ENCODE results near the gene CHMP1A. TPM values are rescaled to one million over a fixed set of nuclear protein-coding genes. Genes with fewer than 3 reads are reported as not detected.
A peak's percentile ranks its signal among the peaks of the same experiment; 100 is the strongest.

The CHMP1A gene
- total RNA-seq, 1 donor: 110 TPM

DNA sequence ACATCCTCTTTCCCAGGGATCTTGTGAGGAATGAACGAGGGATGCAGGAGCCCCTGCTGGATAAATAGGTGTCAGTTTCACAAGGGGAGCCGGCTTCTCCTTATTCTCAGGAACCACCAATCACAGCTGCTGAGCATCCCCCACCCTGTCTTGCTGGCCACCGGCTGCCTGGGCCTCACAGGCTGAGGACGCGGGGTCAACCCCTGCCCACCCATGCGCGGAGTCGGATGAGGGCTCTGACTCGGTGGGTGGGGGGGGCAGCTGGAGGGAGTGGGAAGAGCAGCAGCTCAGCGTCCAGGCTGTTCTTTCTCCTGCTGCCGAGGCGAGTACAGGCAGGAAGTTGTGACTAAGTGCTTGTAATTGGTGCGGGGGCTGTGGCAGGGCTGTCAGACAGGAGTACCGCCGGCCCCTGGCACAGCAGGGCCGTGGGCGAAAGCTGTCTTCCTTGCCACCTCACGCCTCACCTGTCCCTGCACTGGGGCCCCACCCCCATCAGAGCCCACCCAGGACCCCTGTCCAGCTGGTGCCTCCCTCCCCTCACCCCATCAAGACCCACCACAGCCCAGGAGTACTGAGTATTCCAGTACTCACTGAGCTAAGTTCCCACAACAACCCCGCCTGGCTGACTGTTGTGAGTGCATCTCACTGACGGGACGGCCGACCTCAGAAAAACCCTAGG is 55.1 kb downstream of the CHMP1A start:
- no peaks in the 10 kb centered on the region for H3K27me3 ChIP-seq (ENCODE audit: insufficient read depth, low read length)
- peak overlapping the region; percentile 72 for H3K4me2 ChIP-seq (ENCODE audit: insufficient read depth, low read length)
- no peaks in the 10 kb centered on the region for H3K9me3 ChIP-seq (ENCODE audit: low read depth, low read length)
- peak; percentile 100 for DNase-seq (ENCODE audit: insufficient read length, low spot score, missing footprints)
- H3K4me1 ChIP-seq (ENCODE audit: insufficient read depth, low read length): peaks cover 15% of the 10 kb centered on the region
- no peaks in the 10 kb centered on the region for H3K36me3 ChIP-seq (ENCODE audit: insufficient read depth, low read length)
- H4K20me1 ChIP-seq (ENCODE audit: insufficient read depth, low read length): no peaks in the 10 kb centered on the region
- no peaks in the 10 kb centered on the region for H3K79me2 ChIP-seq (ENCODE audit: insufficient read depth, low read length)
- peak overlapping the region; percentile 52 for H3K4me3 ChIP-seq (ENCODE audit: insufficient read depth, low read length)
- TF ChIP-seq, protein P1, sequence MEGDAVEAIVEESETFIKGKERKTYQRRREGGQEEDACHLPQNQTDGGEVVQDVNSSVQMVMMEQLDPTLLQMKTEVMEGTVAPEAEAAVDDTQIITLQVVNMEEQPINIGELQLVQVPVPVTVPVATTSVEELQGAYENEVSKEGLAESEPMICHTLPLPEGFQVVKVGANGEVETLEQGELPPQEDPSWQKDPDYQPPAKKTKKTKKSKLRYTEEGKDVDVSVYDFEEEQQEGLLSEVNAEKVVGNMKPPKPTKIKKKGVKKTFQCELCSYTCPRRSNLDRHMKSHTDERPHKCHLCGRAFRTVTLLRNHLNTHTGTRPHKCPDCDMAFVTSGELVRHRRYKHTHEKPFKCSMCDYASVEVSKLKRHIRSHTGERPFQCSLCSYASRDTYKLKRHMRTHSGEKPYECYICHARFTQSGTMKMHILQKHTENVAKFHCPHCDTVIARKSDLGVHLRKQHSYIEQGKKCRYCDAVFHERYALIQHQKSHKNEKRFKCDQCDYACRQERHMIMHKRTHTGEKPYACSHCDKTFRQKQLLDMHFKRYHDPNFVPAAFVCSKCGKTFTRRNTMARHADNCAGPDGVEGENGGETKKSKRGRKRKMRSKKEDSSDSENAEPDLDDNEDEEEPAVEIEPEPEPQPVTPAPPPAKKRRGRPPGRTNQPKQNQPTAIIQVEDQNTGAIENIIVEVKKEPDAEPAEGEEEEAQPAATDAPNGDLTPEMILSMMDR (IDR thresholded peaks at IDR 0.05; ENCODE audit: extremely low read depth, low read depth, low read length): no peak
- H3K27ac ChIP-seq (ENCODE audit: low read depth, low read length): peak overlapping the region; percentile 92
- H2AFZ ChIP-seq (ENCODE audit: low read length): peak overlapping the region; percentile 65

DNA sequence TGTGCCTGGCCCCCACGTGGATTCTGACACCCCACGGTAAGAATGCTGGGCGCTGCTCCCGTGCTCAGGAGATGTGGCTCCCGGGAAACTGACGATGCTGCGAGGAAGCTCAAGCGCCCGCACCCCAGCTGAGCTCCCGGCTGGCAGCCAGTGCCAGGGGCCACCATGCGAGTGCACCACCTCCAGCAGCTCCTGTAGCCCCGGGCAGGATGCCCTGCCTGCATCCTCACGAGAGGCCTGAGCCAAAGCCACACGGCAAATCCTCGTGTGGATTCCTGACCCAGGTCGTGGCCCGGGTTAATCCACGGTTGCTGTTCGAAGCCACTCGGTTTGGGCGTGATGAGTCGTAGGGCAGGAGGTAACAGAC is 55.6 kb downstream of the CHMP1A start:
- Histone ChIP-seq H2AFZ (ENCODE audit: low read length) (peak overlapping the region; percentile 65), H3K79me2 (ENCODE audit: insufficient read depth, low read length) (no peaks in the 10 kb centered on the region), H3K36me3 (ENCODE audit: insufficient read depth, low read length) (no peaks in the 10 kb centered on the region), H3K9me3 (ENCODE audit: low read depth, low read length) (no peaks in the 10 kb centered on the region), H3K27ac (ENCODE audit: low read depth, low read length) (peak overlapping the region; percentile 92), H3K4me3 (ENCODE audit: insufficient read depth, low read length) (peak overlapping the region; percentile 52), H3K27me3 (ENCODE audit: insufficient read depth, low read length) (no peaks in the 10 kb centered on the region), H4K20me1 (ENCODE audit: insufficient read depth, low read length) (no peaks in the 10 kb centered on the region), H3K4me1 (ENCODE audit: insufficient read depth, low read length) (peaks cover 15% of the 10 kb centered on the region), H3K4me2 (ENCODE audit: insufficient read depth, low read length) (peak overlapping the region; percentile 72)
- TF ChIP-seq, protein P1 (IDR thresholded peaks at IDR 0.05; ENCODE audit: extremely low read depth, low read depth, low read length): no peak
- DNase-seq (ENCODE audit: insufficient read length, low spot score, missing footprints): peak; percentile 94

DNA sequence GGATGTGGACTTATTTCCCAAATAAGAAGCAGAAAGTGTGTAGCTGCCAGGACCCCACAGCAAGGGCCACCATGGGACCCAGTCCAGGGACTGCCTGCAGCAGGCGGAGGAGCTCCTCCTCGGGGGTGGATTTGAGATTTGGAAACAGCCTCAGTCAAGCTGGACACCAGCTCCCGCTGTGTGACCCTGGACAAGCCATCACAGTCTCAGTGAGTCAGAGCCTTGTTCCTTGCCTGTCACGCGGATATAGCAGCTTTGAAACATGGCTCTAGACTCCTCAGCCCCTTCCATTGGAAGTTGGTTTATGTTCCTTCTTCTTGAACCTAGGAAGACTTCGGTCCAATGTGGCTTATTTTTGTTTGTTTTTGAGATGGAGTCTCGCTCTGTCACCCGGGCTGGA is 56.6 kb downstream of the CHMP1A start:
- no peaks in the 10 kb centered on the region for H3K36me3 ChIP-seq (ENCODE audit: insufficient read depth, low read length)
- H3K27me3 ChIP-seq (ENCODE audit: insufficient read depth, low read length): no peaks in the 10 kb centered on the region
- H2AFZ ChIP-seq (ENCODE audit: low read length): no peak overlapping the region
- H3K4me3 ChIP-seq (ENCODE audit: insufficient read depth, low read length): no peak overlapping the region
- no peaks in the 10 kb centered on the region for H3K79me2 ChIP-seq (ENCODE audit: insufficient read depth, low read length)
- H3K4me2 ChIP-seq (ENCODE audit: insufficient read depth, low read length): no peak overlapping the region
- DNase-seq (ENCODE audit: insufficient read length, low spot score, missing footprints): peak; percentile 91
- H4K20me1 ChIP-seq (ENCODE audit: insufficient read depth, low read length): no peaks in the 10 kb centered on the region
- no peaks in the 10 kb centered on the region for H3K9me3 ChIP-seq (ENCODE audit: low read depth, low read length)
- H3K4me1 ChIP-seq (ENCODE audit: insufficient read depth, low read length): peaks cover 15% of the 10 kb centered on the region
- H3K27ac ChIP-seq (ENCODE audit: low read depth, low read length): no peak overlapping the region
- TF ChIP-seq, protein P1 (IDR thresholded peaks at IDR 0.05; ENCODE audit: extremely low read depth, low read depth, low read length): no peak

DNA sequence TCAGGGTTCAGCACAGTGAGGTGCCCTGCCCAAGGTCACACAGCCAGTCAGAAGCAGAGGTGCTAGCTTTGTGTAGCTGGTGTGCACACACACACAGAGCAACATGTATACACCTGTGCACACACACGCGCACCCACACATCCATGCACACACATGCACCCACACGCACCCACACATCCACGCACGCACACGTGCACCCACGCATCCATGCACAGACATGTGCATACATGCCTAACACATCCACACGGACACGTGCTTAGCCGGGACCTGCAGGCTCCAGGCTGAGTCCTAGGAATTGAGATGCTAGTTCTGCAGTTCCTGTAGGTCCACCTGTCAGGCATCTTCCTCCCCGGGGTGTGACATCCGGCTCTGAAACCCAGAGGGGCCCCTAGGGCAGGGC is 57.1 kb downstream of the CHMP1A start:
- H3K27ac ChIP-seq (ENCODE audit: low read depth, low read length): no peak overlapping the region
- peaks cover 15% of the 10 kb centered on the region for H3K4me1 ChIP-seq (ENCODE audit: insufficient read depth, low read length)
- DNase-seq (ENCODE audit: insufficient read length, low spot score, missing footprints): no peak
- TF ChIP-seq, protein P1 (IDR thresholded peaks at IDR 0.05; ENCODE audit: extremely low read depth, low read depth, low read length): no peak
- no peaks in the 10 kb centered on the region for H3K36me3 ChIP-seq (ENCODE audit: insufficient read depth, low read length)
- no peak overlapping the region for H3K4me3 ChIP-seq (ENCODE audit: insufficient read depth, low read length)
- H2AFZ ChIP-seq (ENCODE audit: low read length): no peak overlapping the region
- H3K4me2 ChIP-seq (ENCODE audit: insufficient read depth, low read length): no peak overlapping the region
- no peaks in the 10 kb centered on the region for H3K79me2 ChIP-seq (ENCODE audit: insufficient read depth, low read length)
- H3K9me3 ChIP-seq (ENCODE audit: low read depth, low read length): no peaks in the 10 kb centered on the region
- no peaks in the 10 kb centered on the region for H4K20me1 ChIP-seq (ENCODE audit: insufficient read depth, low read length)
- H3K27me3 ChIP-seq (ENCODE audit: insufficient read depth, low read length): no peaks in the 10 kb centered on the region
